OCI-LY7 (cell line): ENCODE data around the gene MAL.

ENCODE experiments used
- EZH2phosphoT487 ChIP-seq: fragments of 200-600 bp; sonication (generic); IDR thresholded peaks from 2 replicates; pipeline ENCODE4 v1.6.1; 2018; ENCODE audit warnings: low read depth, borderline replicate concordance, mild to moderate bottlenecking, mixed run types, antibody characterized with exemption, low read length, moderate library complexity, mixed read lengths
- TF ChIP-seq, protein P1 (sequence below): fragments of 200-600 bp; sonication (generic); conservative IDR thresholded peaks from 2 replicates; pipeline ENCODE4 v1.5.1; 2014; ENCODE audit warnings: mild to moderate bottlenecking, antibody characterized with exemption, low read length, moderate library complexity, mixed read lengths

DNA sequence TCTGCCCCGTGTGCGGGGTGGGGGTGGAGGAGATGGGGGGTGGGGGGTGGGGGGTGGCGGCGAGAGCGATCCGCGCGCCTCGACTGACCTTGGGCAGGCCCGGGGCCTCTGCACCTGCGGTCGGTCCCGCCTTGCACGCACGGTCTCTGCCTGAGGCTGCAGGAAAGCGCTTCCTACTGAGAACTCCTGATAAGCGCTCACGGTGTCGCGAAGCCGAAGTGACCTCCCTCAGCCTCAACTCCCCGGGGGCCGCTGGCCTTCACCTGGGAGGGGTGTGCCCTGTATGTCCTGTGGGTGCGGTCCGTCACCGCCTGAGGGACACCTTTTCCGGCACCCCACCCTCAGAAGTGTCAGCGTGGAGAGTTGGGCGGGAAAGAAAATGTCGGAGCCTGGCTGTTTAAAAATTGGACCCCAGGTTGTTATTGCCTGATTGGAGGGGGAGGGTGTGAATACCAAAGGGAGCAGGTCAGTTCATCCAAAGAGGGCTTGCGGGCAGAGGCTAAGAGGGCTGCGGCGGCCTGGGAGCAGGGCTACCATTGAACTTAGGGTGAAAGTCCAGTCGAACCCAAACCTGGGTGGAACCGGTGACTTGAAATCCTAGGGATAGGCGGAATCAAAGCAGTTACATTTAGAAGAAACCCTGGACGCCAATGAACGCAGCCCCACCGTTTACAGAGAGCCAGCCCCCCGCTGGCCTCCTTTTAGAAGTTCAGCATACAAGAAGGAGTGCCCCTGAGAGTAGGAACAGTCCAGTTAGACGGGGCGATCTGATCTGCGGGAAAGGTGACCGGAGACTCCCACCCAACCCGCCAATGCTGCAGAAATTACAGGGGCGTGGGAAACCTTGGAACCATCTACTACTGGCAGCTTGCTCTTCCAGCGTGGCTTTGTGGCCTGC is 1.2 kb downstream of the MAL start:
- TF ChIP-seq, protein P1, sequence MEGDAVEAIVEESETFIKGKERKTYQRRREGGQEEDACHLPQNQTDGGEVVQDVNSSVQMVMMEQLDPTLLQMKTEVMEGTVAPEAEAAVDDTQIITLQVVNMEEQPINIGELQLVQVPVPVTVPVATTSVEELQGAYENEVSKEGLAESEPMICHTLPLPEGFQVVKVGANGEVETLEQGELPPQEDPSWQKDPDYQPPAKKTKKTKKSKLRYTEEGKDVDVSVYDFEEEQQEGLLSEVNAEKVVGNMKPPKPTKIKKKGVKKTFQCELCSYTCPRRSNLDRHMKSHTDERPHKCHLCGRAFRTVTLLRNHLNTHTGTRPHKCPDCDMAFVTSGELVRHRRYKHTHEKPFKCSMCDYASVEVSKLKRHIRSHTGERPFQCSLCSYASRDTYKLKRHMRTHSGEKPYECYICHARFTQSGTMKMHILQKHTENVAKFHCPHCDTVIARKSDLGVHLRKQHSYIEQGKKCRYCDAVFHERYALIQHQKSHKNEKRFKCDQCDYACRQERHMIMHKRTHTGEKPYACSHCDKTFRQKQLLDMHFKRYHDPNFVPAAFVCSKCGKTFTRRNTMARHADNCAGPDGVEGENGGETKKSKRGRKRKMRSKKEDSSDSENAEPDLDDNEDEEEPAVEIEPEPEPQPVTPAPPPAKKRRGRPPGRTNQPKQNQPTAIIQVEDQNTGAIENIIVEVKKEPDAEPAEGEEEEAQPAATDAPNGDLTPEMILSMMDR, result no peak
- TF ChIP-seq EZH2phosphoT487, result no peak
